K562 (cell line): ENCODE measurements around the gene PPP1R15A. TPM values are rescaled to one million over a fixed set of nuclear protein-coding genes. Genes with fewer than 3 reads are reported as not detected.

ENCODE experiments used
- EHMT2 ChIP-seq: fragments of 450-650 bp; IDR thresholded peaks from 2 replicates; pipeline ENCODE4 v1.6.1; 2018; ENCODE audit warnings: antibody characterized with exemption
- FOXJ2 ChIP-seq: fragments of 200-800 bp; sonication (Bioruptor generic); IDR thresholded peaks from 2 replicates; pipeline ENCODE4 v1.6.1; 2016; ENCODE audit warnings: missing genetic modification characterization, missing compliant biosample characterization
- HDAC2 ChIP-seq: fragments of 450-650 bp; IDR thresholded peaks from 2 replicates; pipeline ENCODE4 v1.6.1; 2016; ENCODE audit warnings: mild to moderate bottlenecking
- HSF4 ChIP-seq: fragments of 250-450 bp; sonication (Bioruptor Pico); IDR thresholded peaks from 2 replicates; pipeline ENCODE4 v2.1.2; 2022; ENCODE audit warnings: mild to moderate bottlenecking, moderate library complexity, borderline replicate concordance
- OTX1 ChIP-seq: fragments of 450-650 bp; formaldehyde crosslinking; IDR thresholded peaks from 2 replicates; pipeline ENCODE4 v1.4.0; 2022; ENCODE audit warnings: mild to moderate bottlenecking
- PTRF ChIP-seq: fragments of 450-650 bp; IDR thresholded peaks from 2 replicates; pipeline ENCODE4 v1.6.1; 2016; ENCODE audit warnings: mild to moderate bottlenecking, missing genetic modification characterization, missing compliant biosample characterization
- ZC3H8 ChIP-seq: fragments of 450-650 bp; IDR thresholded peaks from 2 replicates; pipeline ENCODE4 v1.6.1; 2017
- ZNF696 ChIP-seq: fragments of 250-450 bp; sonication (Bioruptor Pico); conservative IDR thresholded peaks from 2 replicates; pipeline ENCODE4 v1.4.0; 2020; ENCODE audit warnings: mild to moderate bottlenecking, moderate library complexity
- polyA plus RNA-seq, 8 experiments: library from polyadenylated mRNA; depleted of rRNA in 4 of 8; stranded (reverse) in 5 of 8; unstranded in 3 of 8; fragments of >200 nt; fragmentation: Nextera tagmentation in 2 of 8; fragmentation: Illumina TruSeq in 1 of 8; extraction: Ambion mirVana in 2 of 8; extraction: Trizol in 1 of 8; gene quantifications; 2 replicates each; pipeline versions ENCODE4 v1.2.1 to v1.2.3, GENCODE V29; 2011 to 2014; ENCODE audit warnings: inconsistent platforms in 1 of 8, missing spikeins in 1 of 8
- total RNA-seq, 7 experiments: library from RNA; depleted of rRNA in 6 of 7; stranded (reverse); fragments of >200 nt in 6 of 7; fragmentation: Illumina TruSeq in 2 of 7; extraction: Trizol in 2 of 7; gene quantifications; 2 replicates each; pipeline versions ENCODE4 v1.2.1 to v1.2.3, GENCODE V29; 2011 to 2021; ENCODE audit warnings: low replicate concordance in 1 of 7
- TF ChIP-seq, protein P1 (sequence below), 2 experiments: fragments of 450-650 bp in 1 of 2; sonication (generic) in 1 of 2; formaldehyde crosslinking; conservative IDR thresholded peaks; 2 replicates each; pipeline versions ENCODE4 v1.4.0 to v1.8.1; 2020 to 2022; ENCODE audit warnings: mild to moderate bottlenecking in 1 of 2, missing genetic modification reagents in 1 of 2
- TF ChIP-seq, protein P2 (sequence below): fragments of 200-800 bp; sonication (Bioruptor generic); IDR thresholded peaks from 2 replicates; pipeline ENCODE4 v1.6.1; 2016; ENCODE audit warnings: missing genetic modification characterization, missing compliant biosample characterization
- TF ChIP-seq, protein P3 (sequence below): IDR thresholded peaks from 3 replicates; pipeline ENCODE4 v1.6.1; 2011; ENCODE audit warnings: borderline replicate concordance, mild to moderate bottlenecking; ENCODE audit not compliant: insufficient read length, insufficient read depth
- TF ChIP-seq, protein P4 (sequence below): IDR thresholded peaks from 2 replicates; pipeline ENCODE4 v1.6.1; 2016; ENCODE audit warnings: missing genetic modification characterization, missing compliant biosample characterization
- TF ChIP-seq, protein P5 (sequence below): sonication (generic); formaldehyde crosslinking; IDR thresholded peaks from 2 replicates; pipeline ENCODE4 v1.9.0; 2022; ENCODE audit warnings: mild to moderate bottlenecking, missing genetic modification reagents
- TF ChIP-seq, protein P6 (sequence below): fragments of 250-450 bp; sonication (Bioruptor Pico); IDR thresholded peaks from 2 replicates; pipeline ENCODE4 v1.8.0; 2021; ENCODE audit warnings: mild to moderate bottlenecking, moderate library complexity
- TF ChIP-seq, protein P7 (sequence below): fragments of 450-650 bp; IDR thresholded peaks from 2 replicates; pipeline ENCODE4 v1.6.1; 2014; ENCODE audit warnings: low read depth, mild to moderate bottlenecking, moderate library complexity, borderline replicate concordance

PPP1R15A gene
- total and polyA plus RNA-seq, 9 of the 15 experiments (the other 6 are each of a cell fraction or from before 2014, with no cell fraction given), result 0.42 to 73.7 (median 44.0) TPM

DNA sequence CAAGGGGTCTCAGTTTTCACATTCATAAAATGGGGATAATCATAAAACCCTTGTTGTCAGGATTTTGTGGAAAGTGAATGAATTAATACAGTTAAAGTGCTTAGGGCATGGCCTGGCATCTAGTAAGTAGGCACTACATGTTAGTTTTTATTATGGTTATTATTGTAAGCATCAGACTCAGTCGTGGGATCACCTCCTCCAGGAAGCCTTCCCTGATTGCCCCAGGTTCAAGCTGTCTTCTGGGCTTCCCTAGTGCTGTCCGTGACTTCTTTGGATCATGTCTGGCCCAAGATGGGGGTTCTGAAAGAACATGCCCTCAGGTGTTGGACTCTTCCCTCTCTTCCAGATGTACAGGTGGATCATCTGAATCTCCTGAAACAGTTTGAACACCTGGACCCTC is 38.6 kb downstream of the PPP1R15A start (continued):
- TF ChIP-seq, protein P1, sequence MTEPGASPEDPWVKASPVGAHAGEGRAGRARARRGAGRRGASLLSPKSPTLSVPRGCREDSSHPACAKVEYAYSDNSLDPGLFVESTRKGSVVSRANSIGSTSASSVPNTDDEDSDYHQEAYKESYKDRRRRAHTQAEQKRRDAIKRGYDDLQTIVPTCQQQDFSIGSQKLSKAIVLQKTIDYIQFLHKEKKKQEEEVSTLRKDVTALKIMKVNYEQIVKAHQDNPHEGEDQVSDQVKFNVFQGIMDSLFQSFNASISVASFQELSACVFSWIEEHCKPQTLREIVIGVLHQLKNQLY (CRISPR knock-in tag; conservative IDR thresholded peaks at IDR 0.05), result no peak
- TF ChIP-seq ZC3H8 (no peak), OTX1 (CRISPR knock-in tag) (no peak), PTRF (no peak), FOXJ2 (no peak), ZNF696 (CRISPR knock-in tag) (no peak), EHMT2 (no peak), HSF4 (no peak), HDAC2 (no peak)
- TF ChIP-seq, protein P2, sequence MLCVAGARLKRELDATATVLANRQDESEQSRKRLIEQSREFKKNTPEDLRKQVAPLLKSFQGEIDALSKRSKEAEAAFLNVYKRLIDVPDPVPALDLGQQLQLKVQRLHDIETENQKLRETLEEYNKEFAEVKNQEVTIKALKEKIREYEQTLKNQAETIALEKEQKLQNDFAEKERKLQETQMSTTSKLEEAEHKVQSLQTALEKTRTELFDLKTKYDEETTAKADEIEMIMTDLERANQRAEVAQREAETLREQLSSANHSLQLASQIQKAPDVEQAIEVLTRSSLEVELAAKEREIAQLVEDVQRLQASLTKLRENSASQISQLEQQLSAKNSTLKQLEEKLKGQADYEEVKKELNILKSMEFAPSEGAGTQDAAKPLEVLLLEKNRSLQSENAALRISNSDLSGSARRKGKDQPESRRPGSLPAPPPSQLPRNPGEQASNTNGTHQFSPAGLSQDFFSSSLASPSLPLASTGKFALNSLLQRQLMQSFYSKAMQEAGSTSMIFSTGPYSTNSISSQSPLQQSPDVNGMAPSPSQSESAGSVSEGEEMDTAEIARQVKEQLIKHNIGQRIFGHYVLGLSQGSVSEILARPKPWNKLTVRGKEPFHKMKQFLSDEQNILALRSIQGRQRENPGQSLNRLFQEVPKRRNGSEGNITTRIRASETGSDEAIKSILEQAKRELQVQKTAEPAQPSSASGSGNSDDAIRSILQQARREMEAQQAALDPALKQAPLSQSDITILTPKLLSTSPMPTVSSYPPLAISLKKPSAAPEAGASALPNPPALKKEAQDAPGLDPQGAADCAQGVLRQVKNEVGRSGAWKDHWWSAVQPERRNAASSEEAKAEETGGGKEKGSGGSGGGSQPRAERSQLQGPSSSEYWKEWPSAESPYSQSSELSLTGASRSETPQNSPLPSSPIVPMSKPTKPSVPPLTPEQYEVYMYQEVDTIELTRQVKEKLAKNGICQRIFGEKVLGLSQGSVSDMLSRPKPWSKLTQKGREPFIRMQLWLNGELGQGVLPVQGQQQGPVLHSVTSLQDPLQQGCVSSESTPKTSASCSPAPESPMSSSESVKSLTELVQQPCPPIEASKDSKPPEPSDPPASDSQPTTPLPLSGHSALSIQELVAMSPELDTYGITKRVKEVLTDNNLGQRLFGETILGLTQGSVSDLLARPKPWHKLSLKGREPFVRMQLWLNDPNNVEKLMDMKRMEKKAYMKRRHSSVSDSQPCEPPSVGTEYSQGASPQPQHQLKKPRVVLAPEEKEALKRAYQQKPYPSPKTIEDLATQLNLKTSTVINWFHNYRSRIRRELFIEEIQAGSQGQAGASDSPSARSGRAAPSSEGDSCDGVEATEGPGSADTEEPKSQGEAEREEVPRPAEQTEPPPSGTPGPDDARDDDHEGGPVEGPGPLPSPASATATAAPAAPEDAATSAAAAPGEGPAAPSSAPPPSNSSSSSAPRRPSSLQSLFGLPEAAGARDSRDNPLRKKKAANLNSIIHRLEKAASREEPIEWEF (CRISPR knock-in tag), result no peak
- TF ChIP-seq, protein P3, sequence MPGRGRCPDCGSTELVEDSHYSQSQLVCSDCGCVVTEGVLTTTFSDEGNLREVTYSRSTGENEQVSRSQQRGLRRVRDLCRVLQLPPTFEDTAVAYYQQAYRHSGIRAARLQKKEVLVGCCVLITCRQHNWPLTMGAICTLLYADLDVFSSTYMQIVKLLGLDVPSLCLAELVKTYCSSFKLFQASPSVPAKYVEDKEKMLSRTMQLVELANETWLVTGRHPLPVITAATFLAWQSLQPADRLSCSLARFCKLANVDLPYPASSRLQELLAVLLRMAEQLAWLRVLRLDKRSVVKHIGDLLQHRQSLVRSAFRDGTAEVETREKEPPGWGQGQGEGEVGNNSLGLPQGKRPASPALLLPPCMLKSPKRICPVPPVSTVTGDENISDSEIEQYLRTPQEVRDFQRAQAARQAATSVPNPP, result no peak
- TF ChIP-seq, protein P4, sequence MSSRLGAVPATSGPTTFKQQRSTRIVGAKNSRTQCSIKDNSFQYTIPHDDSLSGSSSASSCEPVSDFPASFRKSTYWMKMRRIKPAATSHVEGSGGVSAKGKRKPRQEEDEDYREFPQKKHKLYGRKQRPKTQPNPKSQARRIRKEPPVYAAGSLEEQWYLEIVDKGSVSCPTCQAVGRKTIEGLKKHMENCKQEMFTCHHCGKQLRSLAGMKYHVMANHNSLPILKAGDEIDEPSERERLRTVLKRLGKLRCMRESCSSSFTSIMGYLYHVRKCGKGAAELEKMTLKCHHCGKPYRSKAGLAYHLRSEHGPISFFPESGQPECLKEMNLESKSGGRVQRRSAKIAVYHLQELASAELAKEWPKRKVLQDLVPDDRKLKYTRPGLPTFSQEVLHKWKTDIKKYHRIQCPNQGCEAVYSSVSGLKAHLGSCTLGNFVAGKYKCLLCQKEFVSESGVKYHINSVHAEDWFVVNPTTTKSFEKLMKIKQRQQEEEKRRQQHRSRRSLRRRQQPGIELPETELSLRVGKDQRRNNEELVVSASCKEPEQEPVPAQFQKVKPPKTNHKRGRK (tag), result no peak
- TF ChIP-seq, protein P5, sequence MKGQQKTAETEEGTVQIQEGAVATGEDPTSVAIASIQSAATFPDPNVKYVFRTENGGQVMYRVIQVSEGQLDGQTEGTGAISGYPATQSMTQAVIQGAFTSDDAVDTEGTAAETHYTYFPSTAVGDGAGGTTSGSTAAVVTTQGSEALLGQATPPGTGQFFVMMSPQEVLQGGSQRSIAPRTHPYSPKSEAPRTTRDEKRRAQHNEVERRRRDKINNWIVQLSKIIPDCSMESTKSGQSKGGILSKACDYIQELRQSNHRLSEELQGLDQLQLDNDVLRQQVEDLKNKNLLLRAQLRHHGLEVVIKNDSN (CRISPR knock-in tag), result no peak
- TF ChIP-seq, protein P6, sequence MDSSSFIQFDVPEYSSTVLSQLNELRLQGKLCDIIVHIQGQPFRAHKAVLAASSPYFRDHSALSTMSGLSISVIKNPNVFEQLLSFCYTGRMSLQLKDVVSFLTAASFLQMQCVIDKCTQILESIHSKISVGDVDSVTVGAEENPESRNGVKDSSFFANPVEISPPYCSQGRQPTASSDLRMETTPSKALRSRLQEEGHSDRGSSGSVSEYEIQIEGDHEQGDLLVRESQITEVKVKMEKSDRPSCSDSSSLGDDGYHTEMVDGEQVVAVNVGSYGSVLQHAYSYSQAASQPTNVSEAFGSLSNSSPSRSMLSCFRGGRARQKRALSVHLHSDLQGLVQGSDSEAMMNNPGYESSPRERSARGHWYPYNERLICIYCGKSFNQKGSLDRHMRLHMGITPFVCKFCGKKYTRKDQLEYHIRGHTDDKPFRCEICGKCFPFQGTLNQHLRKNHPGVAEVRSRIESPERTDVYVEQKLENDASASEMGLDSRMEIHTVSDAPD (CRISPR knock-in tag), result no peak
- TF ChIP-seq, protein P7, sequence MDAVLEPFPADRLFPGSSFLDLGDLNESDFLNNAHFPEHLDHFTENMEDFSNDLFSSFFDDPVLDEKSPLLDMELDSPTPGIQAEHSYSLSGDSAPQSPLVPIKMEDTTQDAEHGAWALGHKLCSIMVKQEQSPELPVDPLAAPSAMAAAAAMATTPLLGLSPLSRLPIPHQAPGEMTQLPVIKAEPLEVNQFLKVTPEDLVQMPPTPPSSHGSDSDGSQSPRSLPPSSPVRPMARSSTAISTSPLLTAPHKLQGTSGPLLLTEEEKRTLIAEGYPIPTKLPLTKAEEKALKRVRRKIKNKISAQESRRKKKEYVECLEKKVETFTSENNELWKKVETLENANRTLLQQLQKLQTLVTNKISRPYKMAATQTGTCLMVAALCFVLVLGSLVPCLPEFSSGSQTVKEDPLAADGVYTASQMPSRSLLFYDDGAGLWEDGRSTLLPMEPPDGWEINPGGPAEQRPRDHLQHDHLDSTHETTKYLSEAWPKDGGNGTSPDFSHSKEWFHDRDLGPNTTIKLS, result no peak
